Left renal cortex interstitium (tissue), 4 donors: ENCODE results near the gene ALK. TPM values are rescaled to one million over a fixed set of nuclear protein-coding genes. Genes with fewer than 3 reads are reported as not detected.

Experiments used
- DNase-seq, 4 donors: peaks; one replicate each; pipeline ENCODE4 v3.0.0-alpha.2; 2013; ENCODE audit warnings: low read depth in 4 of 4, low spot score in 2 of 4, missing footprints in 1 of 4
- polyA plus RNA-seq, 4 donors: library from polyadenylated mRNA; unstranded; fragments of 120-200 nt; gene quantifications; one replicate each; pipeline ENCODE4 v1.2.1, GENCODE V29; 2013; ENCODE audit not compliant: insufficient read length in 4 of 4

ALK gene
- polyA plus RNA-seq, 4 donors, result 0.24 to 0.68 (median 0.31) TPM

GRCh38 chr2:29475499-29475898, 445.9 kb downstream of the ALK start:
- DNase-seq, result no peak

- no peak for DNase-seq
Measured at GRCh38 chr2:29469961-29470360, 451.4 kb downstream of the ALK start.

- DNase-seq, result no peak
Measured at GRCh38 chr2:29469516-29469915, 451.9 kb downstream of the ALK start.

- DNase-seq, result no peak
Measured at GRCh38 chr2:29463181-29463900, 458.0 kb downstream of the ALK start.

GRCh38 chr2:29462293-29462692, 459.1 kb downstream of the ALK start:
- no peak for DNase-seq

GRCh38 chr2:29460190-29460589, 461.2 kb downstream of the ALK start:
- DNase-seq, result no peak

GRCh38 chr2:29459445-29460179, 461.8 kb downstream of the ALK start:
- DNase-seq, result no peak

GRCh38 chr2:29456429-29456828, 465.0 kb downstream of the ALK start:
- DNase-seq, result no peak

GRCh38 chr2:29455200-29455860, 466.1 kb downstream of the ALK start:
- no peak for DNase-seq

GRCh38 chr2:29452036-29452435, 469.4 kb downstream of the ALK start:
- no peak for DNase-seq

GRCh38 chr2:29450596-29451222, 470.7 kb downstream of the ALK start:
- DNase-seq, result no peak

- DNase-seq, result no peak
Measured at GRCh38 chr2:29449499-29449898, 471.9 kb downstream of the ALK start.

GRCh38 chr2:29448096-29448688, 473.2 kb downstream of the ALK start:
- DNase-seq, result no peak

- no peak for DNase-seq
Measured at GRCh38 chr2:29447513-29447912, 473.9 kb downstream of the ALK start.

- DNase-seq, result no peak
Measured at GRCh38 chr2:29446847-29447246, 474.5 kb downstream of the ALK start.

- no peak for DNase-seq
Measured at GRCh38 chr2:29444150-29444549, 477.2 kb downstream of the ALK start.

GRCh38 chr2:29443627-29444026, 477.8 kb downstream of the ALK start:
- no peak for DNase-seq

- no peak for DNase-seq
Measured at GRCh38 chr2:29443151-29443550, 478.2 kb downstream of the ALK start.

- DNase-seq, result no peak
Measured at GRCh38 chr2:29440921-29441623, 480.3 kb downstream of the ALK start.

- DNase-seq, result no peak
Measured at GRCh38 chr2:29433920-29434319, 487.5 kb downstream of the ALK start.
